ENCODE measurements around the gene XAB2.

- TF ChIP-seq POLR2A (IDR thresholded peaks at IDR 0.05) (no peak), POLR2AphosphoS5 (IDR thresholded peaks at IDR 0.05) (no peak)
These were observed 17.6 kb downstream of the XAB2 start for GRCh38 chr19:7611541-7612279.
